ENCODE measurements around the gene FLRT3. TPM values are rescaled to one million over a fixed set of nuclear protein-coding genes. Genes with fewer than 3 reads are reported as not detected.
A peak's percentile ranks its signal among the peaks of the same experiment; 100 is the strongest.

The FLRT3 gene
- total RNA-seq, 1 experiment from 2014 or later, result 2.1 TPM

DNA sequence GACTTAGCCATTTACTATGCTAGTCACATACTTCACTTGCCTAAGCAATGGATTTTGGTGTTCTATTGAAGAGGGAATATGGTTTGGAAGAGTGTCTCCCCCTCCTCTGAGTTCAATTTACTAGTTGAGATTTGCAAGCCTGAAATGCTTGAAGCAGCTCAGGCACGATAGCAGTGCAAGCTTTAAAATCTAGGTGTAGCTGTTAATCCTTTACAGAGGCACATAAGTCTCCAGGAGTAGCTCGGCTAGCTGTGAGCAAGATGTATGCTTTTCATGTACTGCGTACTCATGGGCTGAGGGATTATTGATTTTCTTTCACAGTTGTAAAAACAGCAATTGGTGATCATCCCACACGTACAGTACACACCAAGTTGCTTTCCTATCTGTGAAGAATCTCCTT is 726 bp downstream of the FLRT3 start:
- Histone ChIP-seq H4K91ac (ENCODE audit: insufficient read length, low read depth, low read length) (no peak overlapping the region), H3K79me2 (ENCODE audit: insufficient read depth, low read length) (no peaks in the 10 kb centered on the region), H2AK5ac (ENCODE audit: insufficient read length, low read length) (no peak overlapping the region), H2BK20ac (ENCODE audit: low read depth, low read length, poor library complexity, severe bottlenecking) (no peak overlapping the region), H3K9me3 (ENCODE audit: control insufficient read depth, low read depth, low read length) (no peaks in the 10 kb centered on the region), H2BK120ac (ENCODE audit: low read depth, low read length, poor library complexity, severe bottlenecking) (no peak overlapping the region), H3K4ac (ENCODE audit: low read depth, low read length) (no peak overlapping the region), H3K14ac (ENCODE audit: insufficient read depth, low read length) (no peak overlapping the region), H3K79me1 (ENCODE audit: insufficient read depth, low read depth, low read length, poor library complexity, severe bottlenecking) (no peaks in the 10 kb centered on the region), H4K20me1 (ENCODE audit: control insufficient read depth, insufficient read depth, insufficient read length) (no peaks in the 10 kb centered on the region), H2AFZ (ENCODE audit: low read length) (no peak overlapping the region), H3K9ac (ENCODE audit: extremely low read depth, insufficient read length, low read length) (no peak overlapping the region), H3K23ac (ENCODE audit: insufficient read length, low read depth, low read length) (no peak overlapping the region), H4K8ac (replicated peaks; ENCODE audit: insufficient read length, low read depth, low read length) (no peak overlapping the region), H3K4me2 (ENCODE audit: insufficient read depth, insufficient read length, low read length) (peak overlapping the region; percentile 56), H3K23me2 (ENCODE audit: insufficient read length, low read depth, low read length, poor library complexity, severe bottlenecking) (peaks cover 4% of the 10 kb centered on the region), H2BK15ac (ENCODE audit: low read depth, low read length) (no peak overlapping the region), H3K18ac (ENCODE audit: insufficient read length, low read depth, low read length) (no peak overlapping the region), H4K5ac (ENCODE audit: insufficient read length, low read depth, low read length) (no peak overlapping the region), H2BK5ac (ENCODE audit: insufficient read length, low read length) (no peak overlapping the region), H3K27ac (ENCODE audit: insufficient read length, low read depth, low read length) (no peak overlapping the region), H2BK12ac (ENCODE audit: insufficient read length, low read depth, low read length) (no peak overlapping the region), H3T11ph (ENCODE audit: low read length) (no peak overlapping the region), H3K4me1 (ENCODE audit: insufficient read depth, low read length) (0 out of 2 replicates have a peak, but pooled peaks cover under 1% of the 10 kb centered on the region), H3K56ac (ENCODE audit: insufficient read length, low read depth, low read length) (no peak overlapping the region), H3K27me3 (ENCODE audit: insufficient read depth, low read length) (no peaks in the 10 kb centered on the region)
- no CpG with 5 or more reads among the region's 4 CpGs for WGBS (ENCODE audit: extremely low coverage, insufficient read length, low lambda C conversion rate)
- peak overlapping the region in 1 of 2 experiments; percentile 67; a peak in 3 of 5 replicates for H3K4me3 Mint-ChIP-seq
- no peak overlapping the region for H3K27ac Mint-ChIP-seq
- peaks cover 34 to 35% of the 10 kb centered on the region in 2 experiments for H3K4me1 Mint-ChIP-seq
- no peaks in the 10 kb centered on the region for H3K36me3 Mint-ChIP-seq (ENCODE audit: insufficient read depth in 1 of 3, low read depth in 3 of 3)
- no peaks in the 10 kb centered on the region for H3K9me3 Mint-ChIP-seq
- DNase-seq, result no peak
- no peaks in the 10 kb centered on the region; the same call in 1 of the 2 replicates for H3K27me3 Mint-ChIP-seq (ENCODE audit: low read depth)
- TF ChIP-seq, protein P1, sequence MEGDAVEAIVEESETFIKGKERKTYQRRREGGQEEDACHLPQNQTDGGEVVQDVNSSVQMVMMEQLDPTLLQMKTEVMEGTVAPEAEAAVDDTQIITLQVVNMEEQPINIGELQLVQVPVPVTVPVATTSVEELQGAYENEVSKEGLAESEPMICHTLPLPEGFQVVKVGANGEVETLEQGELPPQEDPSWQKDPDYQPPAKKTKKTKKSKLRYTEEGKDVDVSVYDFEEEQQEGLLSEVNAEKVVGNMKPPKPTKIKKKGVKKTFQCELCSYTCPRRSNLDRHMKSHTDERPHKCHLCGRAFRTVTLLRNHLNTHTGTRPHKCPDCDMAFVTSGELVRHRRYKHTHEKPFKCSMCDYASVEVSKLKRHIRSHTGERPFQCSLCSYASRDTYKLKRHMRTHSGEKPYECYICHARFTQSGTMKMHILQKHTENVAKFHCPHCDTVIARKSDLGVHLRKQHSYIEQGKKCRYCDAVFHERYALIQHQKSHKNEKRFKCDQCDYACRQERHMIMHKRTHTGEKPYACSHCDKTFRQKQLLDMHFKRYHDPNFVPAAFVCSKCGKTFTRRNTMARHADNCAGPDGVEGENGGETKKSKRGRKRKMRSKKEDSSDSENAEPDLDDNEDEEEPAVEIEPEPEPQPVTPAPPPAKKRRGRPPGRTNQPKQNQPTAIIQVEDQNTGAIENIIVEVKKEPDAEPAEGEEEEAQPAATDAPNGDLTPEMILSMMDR (conservative IDR thresholded peaks at IDR 0.05), result no peak
